Left kidney (tissue), 2 donors: Measurements from ENCODE around the gene NDUFA9. TPM values are rescaled to one million over a fixed set of nuclear protein-coding genes. Genes with fewer than 3 reads are reported as not detected.

ENCODE experiments used
- DNase-seq: peaks from one replicate; pipeline ENCODE4 v3.0.0-alpha.2; 2013
- polyA plus RNA-seq: library from polyadenylated mRNA; unstranded; fragments of 120-200 nt; gene quantifications from one replicate; pipeline ENCODE4 v1.2.1, GENCODE V29; 2013; ENCODE audit not compliant: insufficient read length

Gene NDUFA9
- polyA plus RNA-seq, 1 donor: 119 TPM

GRCh38 chr12:4681732-4682131, 32.8 kb downstream of the NDUFA9 start:
- DNase-seq: no peak

GRCh38 chr12:4685317-4685716, 36.4 kb downstream of the NDUFA9 start:
- DNase-seq: no peak

GRCh38 chr12:4690760-4691159, 41.8 kb downstream of the NDUFA9 start:
- DNase-seq: no peak

Other genes starting within 250 kb of the NDUFA9 start
- gene FGF6, start 203.3 kb upstream of the NDUFA9 start, polyA plus RNA-seq: not detected
- 44.4 TPM for gene RAD51AP1, start 110.2 kb upstream of the NDUFA9 start, polyA plus RNA-seq
- gene DYRK4, start 86.9 kb upstream of the NDUFA9 start, polyA plus RNA-seq: 47.5 TPM
- gene AKAP3, start 63 bp upstream of the NDUFA9 start, polyA plus RNA-seq: 2.6 TPM
- 4.3 TPM for gene GALNT8, start 71.3 kb downstream of the NDUFA9 start, polyA plus RNA-seq